DND-41 (cell line): ENCODE results near the gene C17orf107.

Experiments
- ATAC-seq: fragments of 200-7000 bp; cut with Tn5 transposase; 3 replicates; pipeline ENCODE4 v1.9.1; 2021; ENCODE audit warnings: low read depth; ENCODE audit not compliant: insufficient read depth
- DNase-seq: peaks from one replicate; pipeline ENCODE4 v3.0.0-alpha.2; 2020
- H2AFZ ChIP-seq: 2 replicates; pipeline ENCODE4 v1.6.0; 2012; ENCODE audit warnings: low read depth, low read length
- H3K27ac ChIP-seq: 2 replicates; pipeline ENCODE4 v1.5.1; 2012; ENCODE audit warnings: low read length, inconsistent platforms
- H3K27me3 ChIP-seq: fragments of 200-600 bp; sonication (generic); 2 replicates; pipeline ENCODE4 v1.6.0; 2012; ENCODE audit warnings: low read length, mild to moderate bottlenecking, inconsistent platforms; ENCODE audit not compliant: insufficient read depth, poor library complexity
- H3K36me3 ChIP-seq: 2 replicates; pipeline ENCODE4 v1.5.1; 2012; ENCODE audit warnings: low read length, inconsistent platforms; ENCODE audit not compliant: insufficient read depth
- H3K4me1 ChIP-seq: 2 replicates; pipeline ENCODE4 v1.5.1; 2012; ENCODE audit warnings: mild to moderate bottlenecking, low read length; ENCODE audit not compliant: insufficient read depth
- H3K4me2 ChIP-seq: 2 replicates; pipeline ENCODE4 v1.6.0; 2012; ENCODE audit warnings: mild to moderate bottlenecking, moderate library complexity, low read length, inconsistent platforms; ENCODE audit not compliant: insufficient read depth
- H3K4me3 ChIP-seq, 2 experiments: fragments of 200-600 bp in 1 of 2; shearing (Covaris generic) in 1 of 2; 2 replicates each; pipeline ENCODE4 v1.5.1; 2012 to 2016; ENCODE audit warnings: inconsistent platforms in 2 of 2, low read length in 2 of 2, mild to moderate bottlenecking in 2 of 2, low read depth in 1 of 2, moderate library complexity in 1 of 2
- H3K79me2 ChIP-seq: 2 replicates; pipeline ENCODE4 v1.6.0; 2012; ENCODE audit warnings: low read length, inconsistent platforms; ENCODE audit not compliant: insufficient read depth
- H3K9ac ChIP-seq: 2 replicates; pipeline ENCODE4 v1.6.0; 2012; ENCODE audit warnings: low read depth, mild to moderate bottlenecking, inconsistent platforms, low read length, moderate library complexity
- H3K9me3 ChIP-seq: 2 replicates; pipeline ENCODE4 v1.5.1; 2012; ENCODE audit warnings: low read length, moderate library complexity, mild to moderate bottlenecking, inconsistent platforms; ENCODE audit not compliant: insufficient read depth, severe bottlenecking
- H4K20me1 ChIP-seq: 2 replicates; pipeline ENCODE4 v1.6.0; 2012; ENCODE audit warnings: low read length; ENCODE audit not compliant: insufficient read depth
- CTCF ChIP-seq: IDR thresholded peaks from 2 replicates; pipeline ENCODE4 v1.5.1; 2012; ENCODE audit warnings: borderline replicate concordance, low read length, moderate library complexity, mild to moderate bottlenecking; ENCODE audit not compliant: poor library complexity, severe bottlenecking; ENCODE audit errors: extremely low read depth
- EZH2 ChIP-seq: IDR thresholded peaks from 3 replicates; pipeline ENCODE4 v1.6.1; 2012; ENCODE audit warnings: borderline replicate concordance, low read depth, mild to moderate bottlenecking, moderate library complexity, low read length, inconsistent platforms; ENCODE audit not compliant: severe bottlenecking

Gene C17orf107

GRCh38 chr17:4898927-4899326 is 409 bp upstream of the C17orf107 start:
- H2AFZ ChIP-seq = no peak overlapping the region

GRCh38 chr17:4900231-4901107 is 1.1 kb downstream of the C17orf107 start:
- Histone ChIP-seq H3K9ac (no peak overlapping the region), H3K4me2 (no peak overlapping the region), H3K4me1 (peaks cover 20% of the 10 kb centered on the region), H3K79me2 (no peaks in the 10 kb centered on the region), H3K36me3 (peaks cover 19% of the 10 kb centered on the region), H3K9me3 (no peaks in the 10 kb centered on the region), H2AFZ (no peak overlapping the region), H3K27me3 (no peaks in the 10 kb centered on the region), H3K4me3 (no peak overlapping the region), H3K27ac (no peak overlapping the region), H4K20me1 (peaks cover 3% of the 10 kb centered on the region)
- ATAC-seq (no peak), DNase-seq (no peak)
- TF ChIP-seq CTCF = no peak
- no peak for TF ChIP-seq EZH2

More at GRCh38 chr17:4898927-4899326, 409 bp upstream of the C17orf107 start:
- Histone ChIP-seq H3K27ac (no peak overlapping the region), H3K4me3 (no peak overlapping the region), H3K4me2 (no peak overlapping the region), H3K79me2 (no peaks in the 10 kb centered on the region), H3K9me3 (no peaks in the 10 kb centered on the region), H3K27me3 (no peaks in the 10 kb centered on the region), H3K36me3 (peaks cover 34% of the 10 kb centered on the region), H3K9ac (no peak overlapping the region), H4K20me1 (peaks cover 3% of the 10 kb centered on the region), H3K4me1 (peaks cover 18% of the 10 kb centered on the region)
- ATAC-seq (no peak), DNase-seq (no peak)
- TF ChIP-seq EZH2 = no peak
- TF ChIP-seq CTCF = no peak

DNA sequence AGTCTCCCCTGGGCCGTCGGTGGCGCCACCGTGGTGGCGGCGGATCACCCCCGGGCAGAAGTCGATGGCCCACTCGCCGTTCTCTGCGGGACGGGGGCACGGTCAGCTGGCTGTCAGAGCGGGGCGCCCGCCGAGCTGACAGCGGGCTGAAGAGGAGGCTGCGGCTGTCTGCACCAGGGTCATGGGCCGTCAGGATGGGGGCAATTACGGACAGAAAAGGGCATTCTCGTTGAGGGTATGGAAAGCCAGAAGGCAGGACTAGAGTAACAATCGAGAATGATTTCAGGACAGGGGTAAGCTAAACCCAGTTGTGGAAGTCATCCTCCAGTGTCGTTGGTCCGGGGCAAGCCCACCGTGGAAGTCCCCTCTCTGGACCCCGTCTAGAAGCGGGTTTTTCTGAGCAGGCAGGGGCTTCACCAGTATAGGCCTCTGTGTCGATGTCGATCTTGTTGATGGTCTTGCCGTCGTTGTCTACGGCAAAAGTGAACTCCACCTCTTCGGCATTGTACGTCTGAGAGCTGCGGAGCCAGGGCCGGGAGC is 1.8 kb downstream of the C17orf107 start:
- Histone ChIP-seq H3K9me3 (no peaks in the 10 kb centered on the region), H3K27ac (no peak overlapping the region), H3K9ac (no peak overlapping the region), H3K27me3 (no peaks in the 10 kb centered on the region), H3K36me3 (peaks cover 12% of the 10 kb centered on the region), H3K79me2 (no peaks in the 10 kb centered on the region), H2AFZ (no peak overlapping the region), H3K4me3 (no peak overlapping the region), H4K20me1 (peaks cover 3% of the 10 kb centered on the region), H3K4me2 (no peak overlapping the region), H3K4me1 (peaks cover 20% of the 10 kb centered on the region)
- TF ChIP-seq CTCF (no peak), EZH2 (no peak)
- no peak for DNase-seq
- ATAC-seq = no peak
